Fibroblast of villous mesenchyme (primary cell): Measurements from ENCODE around the gene PPIP5K1. TPM values are rescaled to one million over a fixed set of nuclear protein-coding genes. Genes with fewer than 3 reads are reported as not detected.

Source experiments
- DNase-seq: peaks from one replicate; pipeline ENCODE4 v3.0.0-alpha.2; 2010; ENCODE audit warnings: low read depth
- H3K4me3 ChIP-seq: 2 replicates; pipeline ENCODE4 v1.5.1; 2011; ENCODE audit warnings: low read depth, mild to moderate bottlenecking, low read length
- CTCF ChIP-seq: IDR thresholded peaks from 2 replicates; pipeline ENCODE4 v1.5.1; 2012; ENCODE audit warnings: low read depth, mild to moderate bottlenecking, low read length; ENCODE audit not compliant: insufficient read depth
- small RNA-seq: library from RNA; depleted of rRNA; stranded (forward); fragments of <200 nt; gene quantifications from one replicate; pipeline ENCODE3, GENCODE V24; 2012
- total RNA-seq: library from RNA; depleted of rRNA; stranded (reverse); fragments of >200 nt; gene quantifications from 2 replicates; pipeline ENCODE4 v1.2.3, GENCODE V29; 2012

The PPIP5K1 gene
- total RNA-seq, 1 donor, result 28.5 TPM

GRCh38 chr15:43487271-43487895 lies 102.6 kb downstream of the PPIP5K1 start:
- no peak overlapping the region for H3K4me3 ChIP-seq
- DNase-seq, result no peak
- TF ChIP-seq CTCF, result no peak

- no peak overlapping the region for H3K4me3 ChIP-seq
- TF ChIP-seq CTCF, result no peak
- DNase-seq, result no peak
Measured at GRCh38 chr15:43484455-43484854, 105.6 kb downstream of the PPIP5K1 start.

Small RNAs within 50 kb of the gene (small RNA-seq; reads per million reads assigned to genes)
- gene RNU6-554P, result not detected
- not detected for gene RNU6-610P

Other genes starting within 250 kb of the PPIP5K1 start
- 26.3 and 37.0 TPM in 2 replicates for gene ZSCAN29, start 219.2 kb downstream of the PPIP5K1 start, total RNA-seq
- 9.7 and 14.7 TPM in 2 replicates for gene TUBGCP4, start 219.1 kb downstream of the PPIP5K1 start, total RNA-seq
- gene TP53BP1, start 97.1 kb downstream of the PPIP5K1 start, total RNA-seq, result 83.4 and 94.1 TPM in 2 replicates
- gene MAP1A, start 72.6 kb downstream of the PPIP5K1 start, total RNA-seq, result 60.9 and 65.7 TPM in 2 replicates
- gene CKMT1B, start 3.8 kb upstream of the PPIP5K1 start, total RNA-seq, result not detected in 2 replicates
- not detected in 2 replicates for gene STRC, start 28.6 kb upstream of the PPIP5K1 start, total RNA-seq
- gene CATSPER2, start 58.6 kb upstream of the PPIP5K1 start, total RNA-seq, result 0.32 and 0.86 TPM in 2 replicates
- gene CKMT1A, start 103.7 kb upstream of the PPIP5K1 start, total RNA-seq, result not detected in 2 replicates
- gene PDIA3, start 156.2 kb upstream of the PPIP5K1 start, total RNA-seq, result 120 and 185 TPM in 2 replicates
- gene ELL3, start 186.8 kb upstream of the PPIP5K1 start, total RNA-seq, result 1.6 and 4.3 TPM in 2 replicates
- gene SERF2, start 202.1 kb upstream of the PPIP5K1 start, total RNA-seq, result 255 and 321 TPM in 2 replicates
- gene SERINC4, start 210.0 kb upstream of the PPIP5K1 start, total RNA-seq, result under 0.01 TPM in 1 of 2 replicates, not detected in the other
- 6.4 and 6.9 TPM in 2 replicates for gene HYPK, start 210.4 kb upstream of the PPIP5K1 start, total RNA-seq
- gene MFAP1, start 234.5 kb upstream of the PPIP5K1 start, total RNA-seq, result 15.8 and 23.7 TPM in 2 replicates
- gene WDR76, start 236.8 kb upstream of the PPIP5K1 start, total RNA-seq, result 15.1 and 17.7 TPM in 2 replicates